GM11168 (cell line): ENCODE data around the gene ZBTB16.

Experiments used
- in situ Hi-C: fragments of 300-500 bp; cut with MboI; formaldehyde crosslinking; loops from one replicate; pipeline ENCODE4 v1.12.0; 2022; ENCODE audit warnings: low sequenced_read_pairs; ENCODE audit not compliant: unreplicated experiment

ZBTB16 gene

GRCh38 chr11:114279792-114280546 lies 220.5 kb downstream of the ZBTB16 start:
- in situ Hi-C loops: no loop called here

GRCh38 chr11:114280696-114281095 lies 221.2 kb downstream of the ZBTB16 start:
- in situ Hi-C loops: no loop called here

- in situ Hi-C loops: no loop called here
Measured at GRCh38 chr11:114281388-114281956, 222.0 kb downstream of the ZBTB16 start.

GRCh38 chr11:114282488-114282887 lies 223.0 kb downstream of the ZBTB16 start:
- in situ Hi-C loops: no loop called here

- in situ Hi-C loops: no loop called here
Measured at GRCh38 chr11:114283422-114283821, 223.9 kb downstream of the ZBTB16 start.

GRCh38 chr11:114284021-114284420 lies 224.5 kb downstream of the ZBTB16 start:
- in situ Hi-C loops: no loop called here

- in situ Hi-C loops: no loop called here
Measured at GRCh38 chr11:114284914-114285313, 225.4 kb downstream of the ZBTB16 start.

GRCh38 chr11:114285599-114285998 lies 226.1 kb downstream of the ZBTB16 start:
- in situ Hi-C loops: no loop called here

- in situ Hi-C loops: no loop called here
Measured at GRCh38 chr11:114286229-114286628, 226.7 kb downstream of the ZBTB16 start.

GRCh38 chr11:114287154-114287553 lies 227.6 kb downstream of the ZBTB16 start:
- in situ Hi-C loops: no loop called here

GRCh38 chr11:114288136-114288535 lies 228.6 kb downstream of the ZBTB16 start:
- in situ Hi-C loops: no loop called here

GRCh38 chr11:114289779-114290178 lies 230.3 kb downstream of the ZBTB16 start:
- in situ Hi-C loops: no loop called here

GRCh38 chr11:114290503-114291235 lies 231.2 kb downstream of the ZBTB16 start:
- in situ Hi-C loops: no loop called here

GRCh38 chr11:114291381-114291780 lies 231.9 kb downstream of the ZBTB16 start:
- in situ Hi-C loops: no loop called here

- in situ Hi-C loops: no loop called here
Measured at GRCh38 chr11:114291842-114292680, 232.6 kb downstream of the ZBTB16 start.

- in situ Hi-C loops: no loop called here
Measured at GRCh38 chr11:114293201-114293711, 233.7 kb downstream of the ZBTB16 start.

GRCh38 chr11:114295676-114296604 lies 236.4 kb downstream of the ZBTB16 start, which contains the start of gene NNMT:
NNMT (plus strand) TSS chr11:114296399; CDS start chr11:114296557, 158 bp downstream.
- in situ Hi-C loops: no loop called here

GRCh38 chr11:114296605-114297372 lies 237.3 kb downstream of the ZBTB16 start:
- in situ Hi-C loops: no loop called here
